ENCODE data around the gene POMZP3. TPM values are rescaled to one million over a fixed set of nuclear protein-coding genes. Genes with fewer than 3 reads are reported as not detected.
"Not testable (repeated sequence)": the region's sequence is repeated elsewhere in the genome, so short reads cannot be mapped to it uniquely, and the experiment has no call there.

The POMZP3 gene
- polyA plus RNA-seq, 1 donor from 2014 or later = 11.1 TPM

DNA sequence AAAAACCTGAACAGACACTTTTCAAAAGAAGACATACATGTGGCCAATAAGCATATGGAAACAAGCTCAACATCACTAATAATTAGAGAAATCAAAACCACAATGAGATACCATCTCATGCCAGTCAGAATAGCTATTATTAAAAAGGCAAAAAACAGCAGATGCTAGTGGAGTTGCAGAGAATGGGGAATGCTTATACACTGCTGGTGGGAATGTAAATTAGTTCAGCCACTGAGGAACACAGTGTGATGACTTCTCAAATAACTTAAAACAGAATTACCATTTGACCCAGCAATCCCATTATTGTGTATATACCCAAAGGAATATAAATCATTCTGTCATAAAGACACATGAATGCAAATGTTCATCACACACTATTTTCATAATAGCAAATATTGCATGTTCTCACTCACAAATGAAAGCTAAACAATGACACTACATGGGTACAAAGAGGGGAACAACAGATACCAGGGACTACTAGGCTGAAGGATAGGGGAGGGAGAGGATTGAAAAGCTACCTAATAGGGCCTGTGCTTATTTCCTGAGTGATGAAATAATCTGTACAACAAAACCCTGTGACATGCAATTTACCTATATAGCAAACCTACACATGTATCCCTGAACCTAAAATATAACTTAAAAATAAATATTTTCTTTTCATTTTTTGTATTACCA is 28.4 kb downstream of the POMZP3 start:
- not testable (repeated sequence) for H3K27me3 Mint-ChIP-seq, H3K36me3 Mint-ChIP-seq, H3K4me3 Mint-ChIP-seq, H3K27ac Mint-ChIP-seq, H3K4me1 Mint-ChIP-seq, H3K9me3 Mint-ChIP-seq

DNA sequence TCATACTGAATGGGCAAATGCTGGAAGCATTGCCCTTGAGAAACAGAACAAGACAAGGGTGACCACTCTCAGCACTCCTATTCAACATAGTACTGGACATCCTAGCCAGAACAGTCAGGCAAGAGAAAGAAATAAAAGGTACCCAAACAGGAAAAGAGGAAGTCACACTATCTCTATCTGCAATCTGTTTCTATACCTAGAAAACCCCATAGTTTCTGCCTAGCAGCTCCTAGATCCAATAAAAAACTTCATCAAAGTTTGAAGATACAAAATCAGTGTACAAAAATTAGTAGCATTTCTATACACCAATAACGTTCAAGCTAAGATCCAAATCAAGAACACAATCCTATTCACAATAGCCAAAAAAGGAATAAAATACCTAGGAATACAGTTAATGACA is 29.8 kb downstream of the POMZP3 start:
- H3K9me3 Mint-ChIP-seq, H3K27ac Mint-ChIP-seq, H3K4me3 Mint-ChIP-seq, H3K36me3 Mint-ChIP-seq, H3K27me3 Mint-ChIP-seq: not testable (repeated sequence)
- peaks cover 8 to 13% (median 9%) of the 10 kb centered on the region in 3 donors for H3K4me1 Mint-ChIP-seq

GRCh38 chr7:76592694-76593093 is 34.4 kb downstream of the POMZP3 start:
- H3K36me3 Mint-ChIP-seq, H3K27ac Mint-ChIP-seq, H3K9me3 Mint-ChIP-seq, H3K27me3 Mint-ChIP-seq, H3K4me3 Mint-ChIP-seq: not testable (repeated sequence)
- H3K4me1 Mint-ChIP-seq = peaks cover 23 to 30% (median 26%) of the 10 kb centered on the region in 3 donors

- not testable (repeated sequence) for H3K27me3 Mint-ChIP-seq
Observed at GRCh38 chr7:76591602-76592304, 35.3 kb downstream of the POMZP3 start.

GRCh38 chr7:76591033-76591432 is 36.0 kb downstream of the POMZP3 start:
- H3K36me3 Mint-ChIP-seq, H3K9me3 Mint-ChIP-seq, H3K27ac Mint-ChIP-seq, H3K27me3 Mint-ChIP-seq, H3K4me3 Mint-ChIP-seq: not testable (repeated sequence)
- peaks cover 25 to 28% (median 25%) of the 10 kb centered on the region in 3 donors for H3K4me1 Mint-ChIP-seq

More at GRCh38 chr7:76591602-76592304, 35.3 kb downstream of the POMZP3 start:
- H3K27ac Mint-ChIP-seq = peak overlapping the region in 1 of 3 donors; percentile 25
- H3K4me3 Mint-ChIP-seq = peak overlapping the region in 2 of 4 donors; percentile 17 to 77
- peaks cover 25 to 28% (median 25%) of the 10 kb centered on the region in 3 donors for H3K4me1 Mint-ChIP-seq
- not testable (repeated sequence) for H3K36me3 Mint-ChIP-seq, H3K9me3 Mint-ChIP-seq

DNA sequence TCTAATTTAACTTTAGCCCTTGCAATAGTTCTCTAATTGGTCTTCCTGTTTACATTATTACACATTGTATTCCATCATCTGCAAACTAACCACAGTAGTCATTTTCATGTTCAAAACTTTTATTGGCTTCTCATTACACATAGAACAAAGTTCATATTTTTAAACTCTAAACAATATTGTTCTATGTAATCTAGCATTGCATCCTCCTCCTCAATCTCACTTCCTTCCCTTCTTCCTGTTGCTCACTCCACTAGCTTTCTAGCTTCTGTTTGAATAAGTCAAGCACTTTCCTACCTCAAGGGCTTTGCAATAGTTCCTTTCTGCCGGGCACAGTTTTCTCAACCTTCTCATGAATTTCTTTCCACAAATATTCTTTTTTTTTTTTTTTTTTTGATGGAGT is 38.5 kb downstream of the POMZP3 start:
- peak overlapping the region in 1 of 3 donors; percentile 56 for H3K27ac Mint-ChIP-seq
- not testable (repeated sequence) for H3K36me3 Mint-ChIP-seq, H3K27me3 Mint-ChIP-seq, H3K9me3 Mint-ChIP-seq
- peak overlapping the region in 1 of 4 donors; percentile 62 for H3K4me3 Mint-ChIP-seq
- H3K4me1 Mint-ChIP-seq = peaks cover 25 to 35% (median 31%) of the 10 kb centered on the region in 3 donors

- H3K4me3 Mint-ChIP-seq, H3K9me3 Mint-ChIP-seq, H3K27ac Mint-ChIP-seq, H3K27me3 Mint-ChIP-seq, H3K36me3 Mint-ChIP-seq: not testable (repeated sequence)
- H3K4me1 Mint-ChIP-seq = peaks cover 14 to 27% (median 26%) of the 10 kb centered on the region in 3 donors
Observed at GRCh38 chr7:76586585-76587315, 40.3 kb downstream of the POMZP3 start.

- peaks cover 11 to 24% (median 22%) of the 10 kb centered on the region in 3 donors for H3K4me1 Mint-ChIP-seq
- not testable (repeated sequence) for H3K27me3 Mint-ChIP-seq, H3K9me3 Mint-ChIP-seq, H3K4me3 Mint-ChIP-seq, H3K36me3 Mint-ChIP-seq
- peak overlapping the region in 1 of 3 donors; percentile 39 for H3K27ac Mint-ChIP-seq
Observed at GRCh38 chr7:76583636-76584281, 43.3 kb downstream of the POMZP3 start.

DNA sequence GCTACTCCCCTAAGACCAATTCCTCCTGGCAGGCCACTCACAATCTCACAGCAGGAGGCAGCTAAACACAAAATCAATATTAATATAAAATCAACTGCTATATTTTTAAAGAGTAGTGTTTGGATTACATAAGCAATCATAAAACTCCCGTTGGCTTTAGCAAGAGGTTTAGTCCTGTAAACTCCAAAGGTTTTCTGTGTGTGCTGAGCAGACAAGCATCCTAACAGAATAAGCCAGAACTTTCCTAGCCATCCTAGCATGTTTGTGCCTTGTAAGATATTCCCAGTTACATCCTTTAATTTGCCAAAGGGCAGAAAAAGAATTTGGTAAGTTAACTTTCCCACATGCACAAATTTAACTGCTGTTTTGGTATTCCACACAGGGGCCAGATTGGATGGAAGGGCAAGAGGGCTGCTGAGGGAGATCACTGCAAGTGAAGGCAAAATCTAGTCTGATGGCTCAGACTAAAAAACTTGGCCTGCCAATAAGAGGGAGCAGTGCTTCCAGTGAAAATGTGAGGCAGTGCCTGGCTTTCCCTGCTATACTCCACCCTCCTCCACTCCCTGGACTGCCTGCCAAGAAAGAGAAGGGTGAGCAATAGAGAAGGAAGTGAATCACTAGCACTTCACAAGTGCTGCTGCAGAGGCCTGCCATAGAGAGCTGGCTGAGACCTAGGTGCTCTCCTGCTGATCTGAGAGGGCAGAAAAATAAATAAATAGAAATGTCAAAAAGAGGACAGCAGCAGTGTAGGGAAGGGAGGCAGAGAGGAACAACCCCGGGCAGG is 44.0 kb downstream of the POMZP3 start:
- H3K27me3 Mint-ChIP-seq, H3K9me3 Mint-ChIP-seq, H3K27ac Mint-ChIP-seq, H3K4me3 Mint-ChIP-seq, H3K36me3 Mint-ChIP-seq: not testable (repeated sequence)
- peaks cover 7 to 19% (median 18%) of the 10 kb centered on the region in 3 donors for H3K4me1 Mint-ChIP-seq

- H3K4me1 Mint-ChIP-seq, H3K27ac Mint-ChIP-seq, H3K27me3 Mint-ChIP-seq, H3K9me3 Mint-ChIP-seq, H3K4me3 Mint-ChIP-seq, H3K36me3 Mint-ChIP-seq: not testable (repeated sequence)
Observed at GRCh38 chr7:76575919-76576655, 51.0 kb downstream of the POMZP3 start.

- not testable (repeated sequence) for H3K36me3 Mint-ChIP-seq, H3K4me1 Mint-ChIP-seq, H3K9me3 Mint-ChIP-seq, H3K27me3 Mint-ChIP-seq, H3K4me3 Mint-ChIP-seq, H3K27ac Mint-ChIP-seq
Observed at GRCh38 chr7:76575431-76575830, 51.6 kb downstream of the POMZP3 start.

- not testable (repeated sequence) for H3K36me3 Mint-ChIP-seq, H3K4me3 Mint-ChIP-seq, H3K27me3 Mint-ChIP-seq, H3K9me3 Mint-ChIP-seq, H3K4me1 Mint-ChIP-seq
- H3K27ac Mint-ChIP-seq = peak overlapping the region in 1 of 3 donors; percentile 66
Observed at GRCh38 chr7:76572296-76572695, 54.8 kb downstream of the POMZP3 start.

GRCh38 chr7:76570324-76570775 is 56.7 kb downstream of the POMZP3 start:
- H3K36me3 Mint-ChIP-seq, H3K9me3 Mint-ChIP-seq, H3K27me3 Mint-ChIP-seq, H3K4me3 Mint-ChIP-seq, H3K27ac Mint-ChIP-seq: not testable (repeated sequence)
- H3K4me1 Mint-ChIP-seq = peaks cover 0 to 11% (median 2%) of the 10 kb centered on the region in 3 donors

DNA sequence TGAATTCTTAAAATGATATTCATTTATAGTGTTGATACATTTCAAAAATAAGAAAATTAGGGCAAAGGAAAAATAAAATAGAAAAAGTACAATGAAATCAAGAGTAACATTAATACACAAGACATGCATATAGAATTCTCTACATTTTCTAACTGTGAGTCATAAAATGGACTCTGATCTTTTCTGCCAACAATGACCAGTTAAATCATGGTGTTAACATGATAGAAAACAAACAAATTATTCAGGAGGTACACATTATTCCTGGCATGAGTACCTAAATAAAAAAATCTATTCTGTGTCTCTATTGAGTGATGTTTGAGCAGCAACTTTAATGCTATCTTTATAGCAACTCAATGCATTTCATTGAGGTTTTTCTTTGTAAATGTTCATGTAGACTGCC is 58.3 kb downstream of the POMZP3 start:
- H3K27ac Mint-ChIP-seq, H3K36me3 Mint-ChIP-seq, H3K4me3 Mint-ChIP-seq, H3K27me3 Mint-ChIP-seq, H3K9me3 Mint-ChIP-seq: not testable (repeated sequence)
- H3K4me1 Mint-ChIP-seq = peaks cover 3 to 11% (median 5%) of the 10 kb centered on the region in 3 donors
